ENCODE data around the gene RIMKLA. TPM values are rescaled to one million over a fixed set of nuclear protein-coding genes. Genes with fewer than 3 reads are reported as not detected.

Gene RIMKLA
- total and polyA plus RNA-seq, 2 donors (not counting 1 experiment from before 2014, with no cell fraction given): 0.01 TPM; not detected in 1

- Mint-ChIP-seq H3K27ac (peak overlapping the region; percentile 90), H3K4me3 (peak overlapping the region; percentile 95), H3K9me3 (ENCODE audit: insufficient read depth) (no peaks in the 10 kb centered on the region), H3K4me1 (peaks cover 50% of the 10 kb centered on the region), H3K27me3 (no peaks in the 10 kb centered on the region)
- DNase-seq: no peak
- peak overlapping the region; percentile 93 for H3K9ac ChIP-seq (ENCODE audit: low read length)
- TF ChIP-seq EZH2 (IDR thresholded peaks at IDR 0.05; ENCODE audit: borderline replicate concordance, insufficient read depth, low read depth, low read length, poor library complexity, severe bottlenecking) (no peak), CTCF (IDR thresholded peaks at IDR 0.05) (peak; percentile 18)
- H3K4me1 ChIP-seq (ENCODE audit: control insufficient read depth in 2 of 2, insufficient read depth in 2 of 2, low read length in 2 of 2): peaks cover 20 to 24% of the 10 kb centered on the region in 2 donors
- H3K36me3 ChIP-seq (replicated peaks in 1 of 2; ENCODE audit: control extremely low read depth in 1 of 2, control insufficient read depth in 1 of 2, extremely low read depth in 1 of 2, insufficient read depth in 2 of 2, low read length in 1 of 2): no peaks in the 10 kb centered on the region
- peak overlapping the region; percentile 96 for H2AFZ ChIP-seq (ENCODE audit: insufficient read depth, low read depth, low read length, poor library complexity, severe bottlenecking)
- H4K20me1 ChIP-seq (ENCODE audit: control insufficient read depth, insufficient read depth, low read length, poor library complexity, severe bottlenecking): peaks cover 35% of the 10 kb centered on the region
- ChIA-PET CTCF (interaction anchor here (1.7 kb wide), 1 partner anchor 10 kb away, joined by 7 read pairs; no protein-coding TSS in a partner anchor), POLR2A (no interaction called here)
- no peaks in the 10 kb centered on the region for H3K27me3 ChIP-seq (replicated peaks in 1 of 4; ENCODE audit: control extremely low read depth in 1 of 4, control insufficient read depth in 3 of 4, insufficient read depth in 4 of 4, low read length in 3 of 4)
- peak overlapping the region; percentile 97 for H3K4me2 ChIP-seq (replicated peaks; ENCODE audit: low read depth, low read length, poor library complexity, severe bottlenecking)
- H3K79me2 ChIP-seq (ENCODE audit: control insufficient read depth, insufficient read depth, low read length): peaks cover 73% of the 10 kb centered on the region
- H3K27ac ChIP-seq (ENCODE audit: low read length in 2 of 2): peak overlapping the region; percentile 8 to 91
- intact Hi-C loops (cut with micrococcal nuclease): loop anchor here (1.0 to 5.0 kb wide), 6 partner anchors 122 to 433 kb away; partner anchors contain the start of genes C1orf50, CCDC30, P3H1 and PPCS
- WGBS (ENCODE audit: insufficient coverage): under 1% methylated on average over 52 of the region's 58 CpGs
- H3K4me3 ChIP-seq (ENCODE audit: control extremely low read depth in 1 of 5, extremely low read depth in 1 of 5, insufficient read depth in 1 of 5, low read depth in 2 of 5, low read length in 4 of 5): peak overlapping the region; percentile 63 to 97 (median 89)
- peak; percentile 64 for ATAC-seq (ENCODE audit: low read depth)
- no peaks in the 10 kb centered on the region for H3K9me3 ChIP-seq (ENCODE audit: control extremely low read depth in 1 of 3, control insufficient read depth in 2 of 3, insufficient read depth in 1 of 3, low read length in 2 of 3)
These were observed 46.1 kb upstream of the RIMKLA start for GRCh38 chr1:42334240-42335049.
